GM10847 (cell line): ENCODE results near the gene COL18A1.

Source experiments
- POLR2A ChIP-seq: IDR thresholded peaks from 2 replicates; pipeline ENCODE4 v1.6.1; 2011; ENCODE audit not compliant: insufficient read length; ENCODE audit errors: extremely low read depth

Gene COL18A1

DNA sequence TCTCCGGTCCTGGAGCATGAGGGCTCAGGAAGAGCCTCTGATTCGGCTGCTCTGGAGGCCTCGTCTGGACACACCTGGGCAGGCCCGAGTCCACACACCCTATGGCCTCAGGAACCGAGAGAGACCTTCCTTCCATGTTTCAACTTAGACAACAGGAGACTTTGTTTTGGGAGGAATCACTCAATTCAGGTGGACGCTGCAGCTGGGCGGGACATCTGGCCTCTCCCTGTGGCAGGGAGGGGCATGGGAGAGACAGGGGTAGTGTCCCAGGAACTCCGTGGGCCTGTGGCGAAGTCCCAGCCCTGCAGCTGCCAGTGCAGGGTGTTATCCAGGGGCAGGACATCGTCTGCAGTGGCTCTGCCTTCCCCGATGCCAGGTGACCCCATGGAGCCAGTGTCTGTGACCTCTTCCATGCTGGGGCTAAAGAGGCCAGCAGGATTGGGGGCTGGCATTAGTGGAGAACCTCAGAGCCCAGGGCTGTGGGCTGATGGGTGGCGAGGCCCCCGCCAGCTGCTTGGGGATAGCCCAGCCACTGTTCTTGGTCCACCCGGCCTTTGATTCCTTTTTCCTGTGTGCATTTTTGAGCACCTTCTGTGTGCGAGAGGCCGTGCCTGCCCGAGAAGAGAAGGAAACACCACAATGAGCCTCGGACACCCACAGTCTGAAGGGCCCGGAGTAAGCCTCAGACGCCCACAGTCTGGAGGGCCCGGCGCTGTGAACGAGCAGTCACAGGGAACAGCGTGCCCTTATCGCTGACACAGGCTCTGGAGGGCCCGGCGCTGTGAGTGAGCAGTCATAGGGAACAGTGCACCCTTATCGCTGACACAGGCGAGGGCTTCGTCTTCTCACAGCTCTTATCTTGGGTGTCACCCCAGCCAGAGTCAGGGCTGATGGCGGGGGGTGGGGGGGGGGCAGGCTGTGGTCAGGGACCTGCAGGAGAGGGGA lies 6.2 kb downstream of the COL18A1 start:
- no peak for TF ChIP-seq POLR2A

- no peak for TF ChIP-seq POLR2A
Measured at GRCh38 chr21:45411810-45412206, 6.8 kb downstream of the COL18A1 start.

DNA sequence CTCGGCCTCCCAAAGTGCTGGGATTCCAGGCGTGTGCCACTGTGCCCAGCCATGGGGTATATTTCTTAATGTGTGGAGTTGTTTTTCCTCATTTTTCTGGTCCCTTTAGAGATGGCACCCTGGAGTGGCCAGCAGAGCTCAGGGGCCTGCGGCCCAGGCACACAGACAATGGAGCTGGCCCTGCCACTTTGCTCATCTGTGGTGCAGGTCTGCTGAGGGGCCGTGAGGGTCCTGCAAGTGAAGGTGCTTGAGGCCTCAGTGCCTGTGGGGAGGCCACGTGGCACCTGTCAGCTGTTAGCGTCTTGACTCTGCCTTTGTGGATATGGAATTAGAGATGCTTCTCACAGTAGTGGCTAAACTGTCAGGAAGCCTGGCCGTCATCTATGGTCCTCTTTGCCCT lies 7.5 kb downstream of the COL18A1 start:
- TF ChIP-seq POLR2A: no peak

- no peak for TF ChIP-seq POLR2A
Measured at GRCh38 chr21:45412909-45413611, 8.1 kb downstream of the COL18A1 start.

DNA sequence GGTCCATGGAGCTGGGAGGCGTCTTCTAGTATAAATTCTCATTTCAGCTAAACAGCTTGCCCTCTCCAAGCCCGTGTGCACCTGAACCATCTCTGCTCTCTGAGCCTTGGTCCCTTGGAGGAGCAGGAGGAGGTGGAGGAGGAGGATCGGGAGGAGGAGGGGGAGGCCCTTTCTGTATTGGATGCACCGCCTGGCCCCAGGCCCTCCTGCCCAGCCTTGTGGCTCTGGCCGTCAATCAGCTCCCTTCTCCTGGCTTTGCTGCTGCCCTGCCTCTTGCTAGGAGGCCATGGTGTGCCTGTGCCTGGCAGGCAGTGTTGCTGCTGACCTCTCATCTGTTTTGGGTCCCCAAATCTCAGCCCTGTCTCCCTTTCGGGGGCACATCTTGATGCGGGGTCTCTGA lies 9.0 kb downstream of the COL18A1 start:
- TF ChIP-seq POLR2A: no peak

- no peak for TF ChIP-seq POLR2A
Measured at GRCh38 chr21:45414396-45415187, 9.6 kb downstream of the COL18A1 start.

DNA sequence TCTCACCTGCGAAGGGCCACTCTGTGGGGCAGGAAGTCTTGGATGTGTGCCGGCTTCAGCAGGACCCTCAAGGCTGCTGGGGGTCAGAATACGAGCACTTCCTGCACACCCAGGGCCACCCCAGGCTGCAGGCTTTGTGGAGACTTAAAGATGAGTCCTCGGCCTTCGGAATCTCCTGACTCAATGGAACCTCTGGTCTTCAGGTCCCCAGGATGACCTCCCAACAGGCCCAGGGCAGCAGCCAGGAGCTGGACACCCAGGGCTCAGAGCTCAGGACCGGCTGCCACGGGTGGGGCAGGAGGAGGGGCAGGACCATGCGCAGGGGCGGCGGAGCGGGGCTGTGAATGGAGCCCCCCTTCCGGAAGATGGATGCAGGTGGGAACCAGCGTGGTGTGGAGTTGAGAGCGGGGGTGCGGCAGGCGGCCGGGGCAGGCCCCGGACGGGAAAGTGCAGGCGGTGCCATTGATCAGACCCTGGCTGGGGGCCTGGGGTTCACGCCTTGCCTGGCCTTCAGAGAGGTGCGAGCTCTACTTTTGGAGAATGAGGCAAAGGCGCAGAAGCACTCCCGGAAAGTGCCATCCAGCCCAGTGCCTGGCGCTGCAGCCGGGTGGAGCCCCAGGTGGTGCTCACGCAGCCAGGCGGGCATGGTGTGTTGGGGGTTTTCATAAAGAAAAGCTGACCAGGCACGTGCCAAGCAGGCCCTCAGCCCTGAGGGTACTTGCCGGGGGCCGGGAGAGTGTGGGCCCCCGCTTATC lies 10.4 kb downstream of the COL18A1 start:
- TF ChIP-seq POLR2A: no peak

- TF ChIP-seq POLR2A: no peak
Measured at GRCh38 chr21:45415943-45416611, 11.1 kb downstream of the COL18A1 start.

- no peak for TF ChIP-seq POLR2A
Measured at GRCh38 chr21:45416620-45417019, 11.7 kb downstream of the COL18A1 start.

GRCh38 chr21:45417256-45417950 lies 12.4 kb downstream of the COL18A1 start:
- TF ChIP-seq POLR2A: no peak

- no peak for TF ChIP-seq POLR2A
Measured at GRCh38 chr21:45417951-45418300, 13.0 kb downstream of the COL18A1 start.

- no peak for TF ChIP-seq POLR2A
Measured at GRCh38 chr21:45418301-45419071, 13.5 kb downstream of the COL18A1 start.

- TF ChIP-seq POLR2A: no peak
Measured at GRCh38 chr21:45419162-45419561, 14.2 kb downstream of the COL18A1 start.
